Measurements from ENCODE around the gene GPR146.

Gene GPR146

GRCh38 chr7:1043552-1044188 lies 676 bp upstream of the GPR146 start:
- DNase-seq (ENCODE audit: low spot score) = no peak

- DNase-seq (ENCODE audit: low spot score) = no peak
These were observed 1.0 kb downstream of the GPR146 start for GRCh38 chr7:1045069-1046063.

GRCh38 chr7:1046722-1047679 lies 2.7 kb downstream of the GPR146 start:
- DNase-seq (ENCODE audit: low spot score) = no peak

GRCh38 chr7:1049006-1049741 lies 4.8 kb downstream of the GPR146 start:
- no peak for DNase-seq (ENCODE audit: low spot score)

- DNase-seq (ENCODE audit: low spot score) = no peak
These were observed 5.5 kb downstream of the GPR146 start for GRCh38 chr7:1049801-1050200.

GRCh38 chr7:1050254-1050906 lies 6.0 kb downstream of the GPR146 start:
- no peak for DNase-seq (ENCODE audit: low spot score)

GRCh38 chr7:1050956-1051690 lies 6.8 kb downstream of the GPR146 start:
- DNase-seq (ENCODE audit: low spot score) = no peak

- DNase-seq (ENCODE audit: low spot score) = no peak
These were observed 7.9 kb downstream of the GPR146 start for GRCh38 chr7:1052031-1052818.

GRCh38 chr7:1053002-1053411 lies 8.7 kb downstream of the GPR146 start:
- DNase-seq (ENCODE audit: low spot score) = no peak

- no peak for DNase-seq (ENCODE audit: low spot score)
These were observed 9.5 kb downstream of the GPR146 start for GRCh38 chr7:1053816-1054370.

GRCh38 chr7:1054438-1054837 lies 10.1 kb downstream of the GPR146 start:
- no peak for DNase-seq (ENCODE audit: low spot score)

- no peak for DNase-seq (ENCODE audit: low spot score)
These were observed 10.6 kb downstream of the GPR146 start for GRCh38 chr7:1054861-1055450.

GRCh38 chr7:1055491-1055955 lies 11.2 kb downstream of the GPR146 start:
- no peak for DNase-seq (ENCODE audit: low spot score)

- no peak for DNase-seq (ENCODE audit: low spot score)
These were observed 11.8 kb downstream of the GPR146 start for GRCh38 chr7:1055956-1056784.

GRCh38 chr7:1056785-1057410 lies 12.6 kb downstream of the GPR146 start:
- DNase-seq (ENCODE audit: low spot score) = no peak

- DNase-seq (ENCODE audit: low spot score) = no peak
These were observed 13.3 kb downstream of the GPR146 start for GRCh38 chr7:1057416-1058291.

Measured in germinal center (tissue), 1 donor.